Hypothalamus (tissue), 51 donors: Measurements from ENCODE around the gene MEGF6.

Experiments
- DNase-seq, 51 donors: peaks; one replicate each; lab custom pipeline; 2025; lab: John Stamatoyannopoulos, UW

The MEGF6 gene

GRCh38 chr1:3646596-3646995 is 35.3 kb upstream of the MEGF6 start:
- DNase-seq = no peak

- no peak for DNase-seq
Observed at GRCh38 chr1:3645666-3646355, 34.5 kb upstream of the MEGF6 start.

- DNase-seq = no peak
Observed at GRCh38 chr1:3645247-3645646, 33.9 kb upstream of the MEGF6 start.

GRCh38 chr1:3644273-3644672 is 33.0 kb upstream of the MEGF6 start:
- no peak for DNase-seq

- DNase-seq = no peak
Observed at GRCh38 chr1:3642919-3643675, 31.8 kb upstream of the MEGF6 start.

GRCh38 chr1:3641816-3642215 is 30.5 kb upstream of the MEGF6 start:
- no peak for DNase-seq

- no peak for DNase-seq
Observed at GRCh38 chr1:3641046-3641760, 29.9 kb upstream of the MEGF6 start.

- DNase-seq = no peak
Observed at GRCh38 chr1:3640121-3640837, 29.0 kb upstream of the MEGF6 start.

- DNase-seq = no peak
Observed at GRCh38 chr1:3639397-3639911, 28.1 kb upstream of the MEGF6 start.

GRCh38 chr1:3638676-3639075 is 27.4 kb upstream of the MEGF6 start:
- DNase-seq = no peak

- DNase-seq = no peak
Observed at GRCh38 chr1:3638027-3638426, 26.7 kb upstream of the MEGF6 start.

GRCh38 chr1:3636531-3636930 is 25.2 kb upstream of the MEGF6 start:
- DNase-seq = no peak

GRCh38 chr1:3636080-3636479 is 24.8 kb upstream of the MEGF6 start:
- DNase-seq = no peak

GRCh38 chr1:3634059-3634800 is 22.9 kb upstream of the MEGF6 start:
- no peak for DNase-seq

GRCh38 chr1:3633344-3634058 is 22.2 kb upstream of the MEGF6 start:
- no peak for DNase-seq

GRCh38 chr1:3632716-3633343 is 21.5 kb upstream of the MEGF6 start:
- DNase-seq = no peak

- DNase-seq = no peak
Observed at GRCh38 chr1:3632298-3632697, 21.0 kb upstream of the MEGF6 start.

- DNase-seq = no peak
Observed at GRCh38 chr1:3631320-3632260, 20.3 kb upstream of the MEGF6 start.
